ENCODE measurements around the gene PDLIM3. TPM values are rescaled to one million over a fixed set of nuclear protein-coding genes. Genes with fewer than 3 reads are reported as not detected.
"Not testable (repeated sequence)": the region's sequence is repeated elsewhere in the genome, so short reads cannot be mapped to it uniquely, and the experiment has no call there.

The PDLIM3 gene
- total RNA-seq, 1 donor from 2014 or later: 1,325 TPM

DNA sequence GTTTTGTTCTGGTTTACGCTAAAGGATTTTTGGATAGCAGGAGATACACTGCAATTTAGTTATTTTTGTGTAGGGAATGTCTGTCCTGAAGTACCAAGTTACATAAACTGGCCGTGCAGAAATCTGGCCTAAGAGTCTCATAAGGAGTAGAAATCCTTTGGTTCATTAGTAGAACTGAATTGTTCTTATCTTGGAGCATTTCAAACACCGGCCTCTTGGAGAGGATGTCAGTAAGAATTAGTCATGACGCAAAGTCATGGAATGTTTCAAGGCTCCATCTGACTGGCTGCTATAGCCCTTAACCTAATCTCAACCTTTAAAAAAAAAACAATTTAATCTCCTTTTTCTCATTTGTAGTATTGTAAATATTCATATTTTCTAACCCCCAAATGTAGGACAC is 15.2 kb downstream of the PDLIM3 start:
- no peak for DNase-seq

- DNase-seq: no peak
These were observed 16.8 kb downstream of the PDLIM3 start for GRCh38 chr4:185518494-185518893.

GRCh38 chr4:185518069-185518468 is 17.2 kb downstream of the PDLIM3 start:
- DNase-seq: no peak

GRCh38 chr4:185515248-185515647 is 20.1 kb downstream of the PDLIM3 start:
- DNase-seq: no peak

- no peak for DNase-seq
These were observed 21.1 kb downstream of the PDLIM3 start for GRCh38 chr4:185514182-185514697.

- DNase-seq: no peak
These were observed 21.7 kb downstream of the PDLIM3 start for GRCh38 chr4:185513489-185514181.

DNA sequence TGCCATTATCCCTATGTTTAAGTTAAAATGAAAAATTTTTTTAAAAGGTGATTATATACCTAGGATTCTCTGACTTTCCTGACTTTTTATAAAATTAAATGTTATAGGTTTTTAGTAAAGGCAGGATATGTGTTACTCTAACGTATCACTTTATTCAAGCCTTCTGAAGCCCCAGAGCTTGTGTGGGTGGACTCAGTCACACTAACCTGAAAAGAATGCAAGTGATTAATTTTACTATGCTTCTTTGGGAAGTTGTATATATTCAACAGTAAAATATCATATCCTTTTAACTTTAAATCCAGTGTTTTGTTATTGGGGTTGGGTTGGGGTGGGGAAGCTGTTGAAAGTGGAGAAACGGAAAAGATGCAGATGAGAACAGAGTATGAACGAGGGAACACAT is 22.8 kb downstream of the PDLIM3 start:
- no peak for DNase-seq

DNA sequence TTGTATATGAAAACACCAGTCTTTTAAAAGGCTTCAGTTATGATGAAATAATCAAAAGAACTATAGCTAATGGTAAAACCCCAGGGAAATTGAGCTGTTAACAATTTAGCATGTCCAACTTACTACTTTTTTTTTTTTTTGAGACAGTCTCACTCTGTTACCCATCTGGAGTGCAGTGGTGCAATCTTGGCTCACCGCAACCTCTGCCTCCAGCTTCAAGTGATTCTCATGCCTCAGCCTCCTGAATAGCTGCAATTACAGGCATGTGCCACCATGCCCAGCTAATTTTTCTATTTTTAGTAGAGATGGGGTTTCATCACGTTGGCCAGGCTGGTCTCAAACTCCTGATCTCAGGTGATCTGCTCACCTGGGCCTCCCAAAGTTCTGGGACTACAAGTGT is 24.1 kb downstream of the PDLIM3 start:
- not testable (repeated sequence) for DNase-seq

DNA sequence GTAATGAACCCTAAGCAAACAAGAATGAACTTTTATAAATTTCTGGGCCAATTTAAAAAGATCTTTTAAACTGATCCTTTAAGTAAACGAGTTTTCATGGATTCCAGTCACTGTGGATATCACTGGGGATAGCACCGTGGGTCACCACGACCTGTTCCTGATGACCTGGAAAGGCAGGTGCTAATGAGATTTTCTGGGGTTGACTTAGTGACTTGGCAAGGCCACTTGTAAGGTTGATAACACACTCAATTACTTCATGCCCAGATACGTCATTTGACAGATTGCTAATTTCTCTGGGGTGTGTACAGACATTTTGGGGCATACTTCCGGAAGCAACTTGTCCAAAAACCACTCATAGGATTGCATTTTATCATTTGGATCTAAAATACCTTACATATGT is 24.5 kb downstream of the PDLIM3 start:
- no peak for DNase-seq

GRCh38 chr4:185508181-185508580 is 27.1 kb downstream of the PDLIM3 start:
- DNase-seq: peak; percentile 45

DNA sequence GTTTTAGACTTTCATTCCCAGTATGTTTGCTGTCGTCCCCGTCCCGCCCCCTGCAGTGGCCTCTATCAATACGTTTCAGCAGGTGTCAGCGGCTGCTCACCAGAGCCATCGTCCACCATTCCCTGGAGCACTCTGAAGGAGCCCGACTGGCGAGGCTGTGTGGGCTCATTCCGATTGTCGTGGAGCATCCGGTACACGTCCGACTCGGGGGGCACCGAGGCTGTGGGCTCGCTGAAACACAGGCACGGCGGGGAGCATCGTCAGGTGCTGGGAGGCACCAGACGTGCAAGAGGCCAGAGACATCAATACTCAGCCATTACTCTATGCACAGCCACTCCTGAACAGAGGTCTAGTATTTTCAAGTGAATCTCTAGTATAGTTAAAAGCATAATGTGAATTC is 28.9 kb downstream of the PDLIM3 start:
- DNase-seq: no peak

DNA sequence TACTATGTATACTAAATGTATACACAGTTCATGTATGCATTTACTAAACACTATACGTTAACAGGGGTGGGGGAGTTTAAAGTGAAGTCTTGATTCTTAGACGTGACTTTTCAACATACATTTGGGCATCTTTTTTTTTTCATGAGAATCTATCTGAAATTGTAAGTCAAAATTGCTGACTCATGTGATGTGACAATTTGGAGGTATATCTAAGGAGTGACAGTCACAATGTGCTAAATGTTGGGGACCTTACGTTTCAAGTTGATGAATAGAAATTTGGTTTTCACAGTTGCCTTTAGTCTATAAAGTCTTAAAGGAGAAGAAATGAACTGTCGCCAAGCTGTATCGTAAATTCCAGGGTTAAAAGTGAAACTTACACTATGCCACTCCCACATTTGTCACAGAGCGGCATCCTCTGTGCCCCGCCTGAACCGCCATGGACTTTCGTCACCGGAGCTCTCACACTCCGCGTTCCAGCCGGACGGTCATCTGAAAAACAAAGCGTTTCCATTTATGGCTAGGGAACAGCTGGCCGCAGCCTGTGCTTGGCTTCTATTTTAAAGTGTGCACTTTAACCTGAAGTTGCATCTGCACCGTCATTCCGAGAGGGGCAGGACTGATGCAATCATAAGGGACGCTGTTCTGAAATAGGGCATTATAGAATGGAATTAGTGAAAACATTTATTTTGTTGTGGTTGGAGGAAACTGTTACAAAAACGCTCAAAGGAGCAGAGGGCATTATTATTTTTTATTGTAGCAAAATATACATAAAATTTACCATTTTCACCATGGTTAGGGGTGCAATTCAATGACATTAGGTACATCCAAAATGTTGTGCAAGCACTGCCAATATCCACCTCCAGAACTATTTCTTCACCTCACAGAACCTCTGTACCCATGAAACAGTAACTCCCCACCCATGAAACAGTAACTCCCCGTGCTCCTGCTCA is 30.9 kb downstream of the PDLIM3 start:
- peak; percentile 94 for DNase-seq

GRCh38 chr4:185502386-185502785 is 32.9 kb downstream of the PDLIM3 start:
- DNase-seq: no peak

GRCh38 chr4:185500576-185500975 is 34.7 kb downstream of the PDLIM3 start:
- no peak for DNase-seq

GRCh38 chr4:185500035-185500434 is 35.3 kb downstream of the PDLIM3 start:
- DNase-seq: no peak

GRCh38 chr4:185488650-185489049 is 46.7 kb downstream of the PDLIM3 start:
- DNase-seq: no peak

- DNase-seq: no peak
These were observed 53.9 kb downstream of the PDLIM3 start for GRCh38 chr4:185481401-185481800.

DNA sequence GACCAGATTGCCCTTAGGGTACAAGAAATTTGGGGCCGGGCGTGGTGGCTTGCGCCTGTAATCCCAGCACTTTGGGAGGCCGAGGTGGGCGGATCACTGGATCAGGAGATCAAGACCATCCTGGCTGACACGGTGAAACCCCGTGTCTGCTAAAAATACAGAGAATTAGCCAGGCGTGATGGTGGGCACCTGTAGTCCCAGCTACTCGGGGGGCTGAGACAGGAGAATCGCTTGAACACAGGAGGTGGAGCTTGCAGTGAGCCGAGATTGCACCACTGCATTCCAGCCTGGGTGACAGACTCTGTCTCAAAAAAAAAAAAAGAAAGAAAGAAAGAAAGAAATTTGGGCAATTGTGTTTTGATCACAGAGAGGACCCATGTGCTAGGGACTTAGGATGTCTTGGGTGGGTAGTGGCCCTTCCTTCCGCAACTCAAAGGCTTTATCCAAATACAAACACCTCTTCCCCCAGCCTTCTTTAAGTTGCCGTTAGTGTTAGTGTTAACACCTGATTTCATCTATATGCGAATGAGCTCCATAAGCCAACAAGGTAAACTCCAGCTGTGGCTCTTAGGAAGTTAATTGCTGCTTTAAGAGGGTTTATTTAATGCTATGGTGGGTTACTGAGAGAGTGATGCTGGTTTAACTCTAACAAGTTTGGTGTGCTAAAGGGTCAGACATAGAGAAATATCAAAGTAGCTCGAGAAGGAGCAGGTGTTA is 55.1 kb downstream of the PDLIM3 start:
- DNase-seq: no peak

DNA sequence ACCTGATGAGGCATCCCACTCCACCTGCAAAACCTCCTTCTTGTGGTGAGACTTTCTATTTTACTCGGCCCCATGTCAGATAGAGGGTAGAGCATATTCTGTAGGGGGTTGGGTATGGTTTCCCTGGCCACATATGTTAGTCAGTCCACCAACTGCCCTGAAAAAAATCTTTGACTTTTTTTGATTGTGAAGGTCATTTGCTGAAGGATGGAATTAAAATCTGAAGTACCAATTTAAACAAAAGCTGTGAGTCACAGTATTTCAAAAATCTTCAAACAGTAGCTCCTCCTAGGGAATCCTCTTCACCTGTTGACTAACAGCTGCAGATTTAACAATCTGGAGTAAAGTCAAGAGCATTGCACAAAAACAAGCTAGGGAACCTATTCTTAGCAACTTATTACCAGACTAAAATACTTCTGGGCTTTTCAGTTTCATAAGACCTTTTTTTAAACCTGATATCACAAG is 55.8 kb downstream of the PDLIM3 start:
- peak; percentile 79 for DNase-seq

GRCh38 chr4:185473247-185473646 is 62.1 kb downstream of the PDLIM3 start:
- no peak for DNase-seq

GRCh38 chr4:185472103-185472542 is 63.2 kb downstream of the PDLIM3 start:
- DNase-seq: no peak
